Measurements from ENCODE around the gene PAX5. TPM values are rescaled to one million over a fixed set of nuclear protein-coding genes. Genes with fewer than 3 reads are reported as not detected.
"Not testable (repeated sequence)": the region's sequence is repeated elsewhere in the genome, so short reads cannot be mapped to it uniquely, and the experiment has no call there.

The PAX5 gene
- total RNA-seq, 1 donor from 2014 or later, result 0.25 TPM

- H3K9me3 ChIP-seq, result no peaks in the 10 kb centered on the region
- no peaks in the 10 kb centered on the region for H3K36me3 ChIP-seq
- no peak for DNase-seq (ENCODE audit: extremely low spot score in 2 of 2)
- no peak overlapping the region for H3K4me3 ChIP-seq
- no peaks in the 10 kb centered on the region for H3K27me3 ChIP-seq
- intact Hi-C loops (cut with DNase I), result no loop called here
- no peaks in the 10 kb centered on the region for H3K4me1 ChIP-seq
- TF ChIP-seq CTCF (IDR thresholded peaks at IDR 0.05), result no peak
- no peak for TF ChIP-seq POLR2A (IDR thresholded peaks at IDR 0.05)
- no peak for TF ChIP-seq POLR2AphosphoS5 (IDR thresholded peaks at IDR 0.05; ENCODE audit: insufficient read depth in 1 of 2, low read depth in 1 of 2)
- no peak overlapping the region for H3K27ac ChIP-seq
Observed at GRCh38 chr9:37066139-37066725, 32.2 kb upstream of the PAX5 start.

GRCh38 chr9:37062336-37062735, 28.3 kb upstream of the PAX5 start:
- intact Hi-C loops (cut with DNase I), result no loop called here

GRCh38 chr9:37061768-37062167, 27.7 kb upstream of the PAX5 start:
- no peak for TF ChIP-seq CTCF (IDR thresholded peaks at IDR 0.05)
- no peak for TF ChIP-seq POLR2A (IDR thresholded peaks at IDR 0.05)
- TF ChIP-seq POLR2AphosphoS5 (IDR thresholded peaks at IDR 0.05; ENCODE audit: insufficient read depth in 1 of 2, low read depth in 1 of 2), result no peak
- Histone ChIP-seq H3K4me1 (no peaks in the 10 kb centered on the region), H3K4me3 (no peak overlapping the region), H3K27ac (no peak overlapping the region), H3K9me3 (no peaks in the 10 kb centered on the region), H3K27me3 (no peaks in the 10 kb centered on the region), H3K36me3 (no peaks in the 10 kb centered on the region)
- no peak for DNase-seq (ENCODE audit: extremely low spot score in 2 of 2)
- intact Hi-C loops (cut with DNase I), result no loop called here

More at GRCh38 chr9:37062336-37062735, 28.3 kb upstream of the PAX5 start:
- no peaks in the 10 kb centered on the region for H3K9me3 ChIP-seq
- no peak overlapping the region for H3K4me3 ChIP-seq
- TF ChIP-seq POLR2AphosphoS5 (IDR thresholded peaks at IDR 0.05; ENCODE audit: insufficient read depth in 1 of 2, low read depth in 1 of 2), result no peak
- TF ChIP-seq CTCF (IDR thresholded peaks at IDR 0.05), result no peak
- no peak for TF ChIP-seq POLR2A (IDR thresholded peaks at IDR 0.05)
- no peaks in the 10 kb centered on the region for H3K36me3 ChIP-seq
- no peaks in the 10 kb centered on the region for H3K4me1 ChIP-seq
- no peaks in the 10 kb centered on the region for H3K27me3 ChIP-seq
- no peak for DNase-seq (ENCODE audit: extremely low spot score in 2 of 2)
- H3K27ac ChIP-seq, result no peak overlapping the region

- Histone ChIP-seq H3K27me3 (no peaks in the 10 kb centered on the region), H3K27ac (no peak overlapping the region), H3K36me3 (no peaks in the 10 kb centered on the region), H3K4me3 (no peak overlapping the region), H3K9me3 (no peaks in the 10 kb centered on the region), H3K4me1 (no peaks in the 10 kb centered on the region)
- TF ChIP-seq POLR2AphosphoS5 (IDR thresholded peaks at IDR 0.05; ENCODE audit: insufficient read depth in 1 of 2, low read depth in 1 of 2), result no peak
- TF ChIP-seq POLR2A (IDR thresholded peaks at IDR 0.05), result no peak
- TF ChIP-seq CTCF (IDR thresholded peaks at IDR 0.05), result no peak
- intact Hi-C loops (cut with DNase I), result no loop called here
- DNase-seq (ENCODE audit: extremely low spot score in 2 of 2), result no peak
Observed at GRCh38 chr9:37060833-37061232, 26.8 kb upstream of the PAX5 start.

- Histone ChIP-seq H3K4me1 (no peaks in the 10 kb centered on the region), H3K4me3 (no peak overlapping the region), H3K27ac (no peak overlapping the region), H3K9me3 (no peaks in the 10 kb centered on the region), H3K36me3 (no peaks in the 10 kb centered on the region), H3K27me3 (no peaks in the 10 kb centered on the region)
- intact Hi-C loops (cut with DNase I), result no loop called here
- DNase-seq (ENCODE audit: extremely low spot score in 2 of 2), result no peak
- TF ChIP-seq POLR2A (IDR thresholded peaks at IDR 0.05) (no peak), POLR2AphosphoS5 (IDR thresholded peaks at IDR 0.05; ENCODE audit: insufficient read depth in 1 of 2, low read depth in 1 of 2) (no peak), CTCF (IDR thresholded peaks at IDR 0.05) (no peak)
Observed at GRCh38 chr9:37056046-37056920, 22.2 kb upstream of the PAX5 start.

GRCh38 chr9:37054363-37054720, 20.3 kb upstream of the PAX5 start:
- intact Hi-C loops (cut with DNase I); H3K9me3 ChIP-seq; H3K4me3 ChIP-seq; H3K4me1 ChIP-seq; H3K27me3 ChIP-seq; H3K36me3 ChIP-seq; H3K27ac ChIP-seq; DNase-seq (ENCODE audit: extremely low spot score in 2 of 2): not testable (repeated sequence)
